Brain pericyte (primary cell): ENCODE measurements around the gene NME4.
"Not testable (repeated sequence)": the region's sequence is repeated elsewhere in the genome, so short reads cannot be mapped to it uniquely, and the experiment has no call there.

Experiments used
- DNase-seq: peaks from one replicate; pipeline ENCODE4 v3.0.0-alpha.2; 2012; ENCODE audit warnings: low read depth, low spot score

Gene NME4

DNA sequence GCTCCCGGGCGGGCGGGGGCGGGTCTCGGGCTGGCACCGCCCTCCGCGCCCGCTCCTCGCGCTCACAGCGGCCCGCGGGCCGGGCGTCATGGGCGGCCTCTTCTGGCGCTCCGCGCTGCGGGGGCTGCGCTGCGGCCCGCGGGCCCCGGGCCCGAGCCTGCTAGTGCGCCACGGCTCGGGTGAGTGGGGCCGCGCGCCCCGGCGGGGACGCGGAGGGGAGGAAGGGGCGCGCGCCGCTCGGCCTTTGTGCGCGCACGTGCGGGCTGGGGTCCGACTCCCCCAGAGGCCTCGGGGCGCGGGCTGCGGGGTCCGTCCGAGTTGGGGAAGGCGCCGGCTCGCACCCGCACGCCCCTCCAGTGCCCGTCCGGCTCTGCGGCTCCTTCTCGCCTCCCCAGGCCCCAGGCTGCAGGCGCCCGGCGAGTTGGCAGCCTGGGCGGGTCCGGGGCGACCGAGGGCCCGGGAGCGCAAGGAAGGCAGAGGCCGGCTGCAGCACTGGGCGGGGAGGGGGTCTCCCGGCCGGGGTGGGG lies at the start of gene NME4:
TSS of gene NME4 (plus strand) at position 65 of the 527 bp plus-strand sequence. CDS start at position 89, 24 bp downstream.
- no peak for DNase-seq

DNA sequence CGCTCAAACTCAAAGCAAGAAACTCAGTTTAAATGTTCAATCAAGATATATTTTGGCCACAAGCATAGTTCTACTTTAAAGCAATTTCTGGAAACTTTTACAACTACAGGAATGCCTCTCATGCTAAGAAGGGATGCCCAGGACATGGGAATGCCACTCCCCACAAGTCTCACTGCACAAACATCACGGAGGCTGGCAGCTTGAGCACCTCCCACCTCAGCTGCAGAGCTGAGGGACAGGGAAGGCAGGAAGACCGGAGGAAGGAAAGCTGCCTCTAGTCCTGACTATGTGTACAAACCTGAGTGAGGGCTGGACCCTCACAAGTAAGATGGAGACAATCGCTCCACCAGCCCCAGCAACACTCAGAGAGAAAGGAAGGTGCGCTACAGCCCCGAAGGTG lies 49.8 kb upstream of the NME4 start:
- DNase-seq = no peak

DNA sequence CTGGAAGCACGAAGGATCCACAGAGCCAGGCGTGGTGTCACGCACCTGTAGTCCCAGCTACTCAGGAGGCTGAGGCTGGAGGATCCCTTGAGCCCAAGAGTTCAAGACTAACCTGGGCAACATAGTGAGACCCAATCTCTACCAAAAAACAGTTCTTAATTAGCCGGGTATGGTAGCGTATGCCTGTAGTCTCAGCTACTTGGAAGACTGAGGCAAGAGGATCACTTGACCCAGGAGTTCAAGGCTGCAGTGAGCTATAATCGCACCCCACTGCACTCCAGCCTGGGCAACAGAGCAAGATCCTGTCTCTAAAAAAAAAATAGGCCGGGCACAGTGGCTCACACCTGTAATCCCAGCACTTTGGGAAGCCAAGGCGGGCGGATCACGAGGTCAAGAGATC lies 48.5 kb upstream of the NME4 start:
- not testable (repeated sequence) for DNase-seq

DNA sequence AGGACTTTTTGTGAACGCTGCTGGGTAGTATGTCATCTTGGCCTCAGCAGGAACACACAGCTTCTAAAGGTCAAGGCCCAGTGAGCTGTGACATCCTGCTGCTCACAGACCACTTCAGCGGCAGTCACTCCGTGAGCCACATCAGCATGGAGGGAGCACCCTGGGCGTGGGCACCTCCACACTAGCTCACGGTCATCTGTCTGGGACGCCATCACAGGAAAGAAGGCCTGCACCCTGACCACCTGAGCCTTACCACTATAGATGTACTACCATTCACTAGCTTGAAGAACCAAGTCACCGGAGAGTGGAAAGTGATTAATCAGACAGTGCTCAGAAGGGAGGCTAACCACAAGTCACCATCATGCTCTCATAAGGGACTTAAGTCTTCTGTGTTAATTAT lies 47.8 kb upstream of the NME4 start:
- no peak for DNase-seq

DNA sequence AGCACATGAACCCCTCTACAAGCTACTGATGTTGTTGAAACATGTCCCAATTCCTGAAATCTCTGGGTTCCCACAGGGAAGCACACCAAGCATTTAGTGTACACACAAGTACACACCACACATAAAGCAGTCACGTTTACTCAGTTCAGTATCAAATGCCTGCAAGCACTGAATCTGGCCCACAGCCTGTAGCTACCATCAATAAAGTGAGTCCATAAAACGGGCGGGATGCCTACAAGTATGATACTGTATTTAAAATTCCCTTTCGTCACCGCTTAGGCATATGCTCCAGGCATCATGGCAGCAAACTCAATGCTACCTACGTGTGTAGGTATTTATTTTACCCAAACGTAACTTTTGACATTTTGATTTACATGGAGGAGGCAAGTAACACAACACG lies 46.8 kb upstream of the NME4 start:
- no peak for DNase-seq

DNA sequence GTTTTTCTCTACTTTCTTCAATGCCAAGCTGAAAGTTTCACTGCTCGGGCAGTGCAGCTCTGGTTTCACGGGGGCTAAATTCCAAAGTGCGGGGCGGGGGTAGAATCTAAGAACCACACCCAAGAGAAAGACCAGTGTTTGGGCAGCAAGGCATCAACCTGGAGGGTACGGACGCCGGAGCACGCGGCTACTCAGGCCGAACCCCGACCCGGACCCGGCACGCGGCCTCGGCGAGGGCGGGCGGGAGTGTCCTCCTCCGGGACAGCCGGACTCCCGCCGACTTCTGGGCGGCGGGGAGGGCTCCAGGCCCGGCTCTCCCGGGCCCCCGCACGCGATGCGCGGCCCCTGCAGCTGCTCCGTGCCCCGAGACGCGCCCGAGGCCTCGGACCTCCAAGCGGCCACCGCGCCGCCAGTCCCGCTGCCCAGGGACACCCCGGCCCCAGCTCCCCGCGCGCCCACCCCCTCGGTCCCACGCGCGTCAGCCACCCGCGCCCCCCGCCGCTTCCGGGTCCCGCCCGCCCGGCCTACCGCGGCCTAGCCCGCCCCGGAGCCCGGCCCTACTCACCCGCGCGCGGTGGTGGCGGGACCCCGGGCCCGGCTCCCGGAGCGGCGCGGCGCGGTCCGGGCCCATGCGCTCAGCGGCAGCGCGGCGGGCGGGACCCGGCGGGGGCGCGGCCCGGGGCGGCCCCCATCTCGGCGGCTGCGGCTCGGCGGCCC lies 45.0 kb upstream of the NME4 start:
- DNase-seq = no peak

DNA sequence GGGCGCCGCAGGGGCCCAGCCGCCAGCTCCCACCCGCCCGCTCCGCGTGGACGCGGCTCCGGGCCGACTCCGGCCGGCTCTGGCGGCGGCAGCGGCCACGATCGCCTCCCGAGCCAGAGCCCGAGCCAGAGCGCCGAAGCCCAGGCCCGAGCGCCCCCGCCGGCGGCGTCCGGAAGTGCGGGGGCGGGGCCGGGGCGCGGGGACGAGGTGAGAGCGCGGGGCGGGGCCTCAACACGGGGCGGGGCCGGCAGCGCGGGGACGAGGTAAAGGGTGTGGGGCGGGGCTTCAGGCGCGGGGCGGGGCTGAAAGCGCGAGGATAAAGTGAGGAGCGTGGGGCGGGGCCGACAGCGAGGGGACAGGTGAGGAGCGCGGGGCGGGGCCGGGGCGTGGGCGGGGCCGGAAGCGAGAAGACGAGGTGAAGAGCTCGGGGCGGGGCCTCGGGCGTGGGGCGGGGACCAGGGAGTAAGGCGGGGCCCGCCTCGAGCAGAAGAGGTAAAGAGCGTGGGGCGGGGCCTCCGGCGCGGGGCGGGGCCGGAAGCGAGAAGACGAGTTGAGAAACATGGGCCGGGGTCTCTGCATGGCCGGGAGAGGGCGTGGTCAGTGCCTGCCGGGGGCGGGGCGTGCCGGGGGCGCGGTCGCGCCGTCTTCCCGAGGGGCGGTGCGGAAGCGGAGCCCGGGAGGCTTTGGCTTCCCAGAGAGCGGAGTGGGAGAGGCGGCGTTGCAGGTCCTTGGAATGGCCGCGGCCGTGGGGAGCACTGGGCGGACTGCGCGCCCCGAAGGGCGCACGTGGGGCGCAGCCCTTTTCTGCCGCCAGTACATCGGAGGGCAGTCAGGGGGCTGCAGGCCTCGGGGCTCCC lies 44.2 kb upstream of the NME4 start, which contains the start of gene AXIN1:
TSS of gene AXIN1 (minus strand) at position 177 of the 857 bp plus-strand sequence. CDS start 5,698 bp downstream, outside the sequence.
- peak; percentile 42 for DNase-seq

DNA sequence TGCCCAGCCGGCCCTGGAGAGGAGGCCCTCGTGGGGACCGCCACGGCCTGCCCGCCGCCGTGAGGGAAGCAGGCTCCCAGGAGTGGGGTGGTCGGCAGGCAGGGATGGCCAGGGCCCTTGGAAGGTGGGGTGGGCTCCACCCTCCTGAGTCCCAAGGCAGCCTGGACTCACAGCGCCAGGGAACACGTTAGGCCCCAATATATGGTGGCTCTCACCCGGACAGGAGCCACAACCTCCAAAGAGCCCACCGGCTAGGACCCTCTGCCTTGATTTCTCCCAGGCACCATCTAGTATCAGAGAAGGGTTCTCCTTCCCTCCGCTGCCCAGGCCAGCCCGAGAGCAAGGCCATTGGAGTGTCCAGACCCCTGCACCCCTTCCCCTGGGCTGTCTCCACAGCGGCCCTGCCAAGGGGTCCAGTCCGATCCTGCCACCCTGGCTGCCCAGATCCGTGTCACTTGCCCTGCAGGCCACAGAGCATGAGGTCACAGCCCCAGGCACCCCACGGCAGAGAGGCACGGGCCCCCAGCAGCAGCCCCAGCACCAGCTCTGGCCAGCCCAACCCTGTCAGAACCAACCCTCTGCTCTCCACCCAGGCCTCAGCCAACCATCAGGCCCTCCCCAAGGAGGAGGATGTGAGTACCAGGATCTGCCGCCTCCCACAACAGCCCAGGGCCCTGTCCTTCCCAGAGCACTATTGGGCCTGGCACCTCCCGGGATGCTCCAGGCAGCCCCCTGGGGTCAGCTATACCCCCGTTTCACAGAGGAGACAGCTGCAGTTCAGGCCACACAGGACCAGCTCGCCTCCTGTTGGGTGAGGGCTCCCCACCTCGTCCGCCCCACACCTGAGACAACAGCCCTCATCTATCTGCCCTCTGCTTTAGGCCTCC lies 43.4 kb upstream of the NME4 start:
- no peak for DNase-seq

DNA sequence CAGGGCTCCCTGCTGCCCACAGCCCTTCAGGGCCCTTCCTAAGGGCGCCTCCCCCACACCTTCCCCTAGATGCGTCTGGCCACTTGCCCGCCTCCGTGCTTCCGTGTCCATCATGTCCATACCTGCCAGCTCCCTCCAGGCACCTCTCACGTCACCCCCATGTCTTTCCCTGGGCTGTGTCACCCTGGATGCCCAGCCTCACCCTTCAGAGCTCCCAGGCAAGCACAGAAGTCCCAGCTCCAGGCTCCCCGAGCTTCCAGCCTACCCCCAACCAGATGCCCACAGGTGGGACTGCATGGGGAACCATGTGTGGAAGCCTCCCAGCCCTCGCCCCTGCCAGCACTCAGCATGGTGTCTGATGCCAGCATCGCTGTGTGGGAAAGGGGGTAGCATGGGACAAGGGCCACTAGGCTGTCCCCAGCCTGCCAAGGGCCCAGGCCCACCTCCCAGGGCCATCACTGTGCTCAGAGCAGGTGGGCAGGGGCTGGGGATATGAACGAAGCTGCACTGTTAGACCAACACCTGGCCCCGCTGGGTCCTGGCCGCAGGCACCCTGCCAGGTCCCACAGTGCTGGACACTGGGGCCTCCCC lies 42.6 kb upstream of the NME4 start:
- DNase-seq = no peak

DNA sequence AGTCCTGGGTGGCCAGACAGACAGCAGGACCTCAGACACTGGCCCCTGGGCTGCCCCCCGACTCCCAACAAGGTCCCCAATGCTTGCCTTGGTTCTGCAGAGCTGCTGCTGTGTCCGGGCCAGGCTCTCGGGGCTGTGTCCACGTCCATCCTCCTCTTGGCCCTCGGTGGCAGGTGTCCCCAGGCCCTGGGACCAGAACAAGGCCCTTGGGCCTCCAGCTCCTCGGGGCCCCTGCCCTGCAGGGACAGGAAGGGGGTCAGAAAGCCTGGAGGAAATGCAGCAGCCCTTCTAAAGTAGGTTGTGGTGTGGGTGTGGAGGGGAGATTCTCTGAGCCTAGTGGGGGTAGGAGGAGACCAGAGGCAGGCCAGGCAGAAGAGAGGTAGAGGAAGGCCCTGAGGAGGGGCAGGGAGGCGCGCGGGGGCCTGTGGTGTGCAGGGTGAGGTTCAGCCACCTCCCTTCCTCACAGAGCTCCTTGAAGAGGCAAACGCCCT lies 42.0 kb upstream of the NME4 start:
- DNase-seq = no peak

DNA sequence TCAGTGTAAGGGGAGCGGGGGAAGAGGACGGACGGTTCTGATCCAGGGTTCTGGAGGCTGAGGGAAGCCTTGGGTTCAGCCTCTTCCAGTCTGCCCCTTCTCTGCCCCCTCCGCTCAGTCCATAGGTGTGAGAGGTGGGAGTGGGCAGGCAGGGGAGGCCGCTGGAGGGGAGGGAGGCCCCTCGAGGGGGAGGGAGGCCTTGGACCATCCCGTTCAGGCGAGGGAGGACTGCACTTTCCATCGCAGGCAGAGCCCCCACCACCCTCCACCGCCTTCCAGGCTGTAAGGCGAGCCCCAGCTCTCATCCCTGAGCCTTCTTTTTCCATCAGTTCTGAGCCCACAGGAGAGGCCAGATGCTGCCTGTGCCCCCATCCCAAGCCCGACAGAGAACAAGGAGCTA lies 40.3 kb upstream of the NME4 start:
- no peak for DNase-seq

DNA sequence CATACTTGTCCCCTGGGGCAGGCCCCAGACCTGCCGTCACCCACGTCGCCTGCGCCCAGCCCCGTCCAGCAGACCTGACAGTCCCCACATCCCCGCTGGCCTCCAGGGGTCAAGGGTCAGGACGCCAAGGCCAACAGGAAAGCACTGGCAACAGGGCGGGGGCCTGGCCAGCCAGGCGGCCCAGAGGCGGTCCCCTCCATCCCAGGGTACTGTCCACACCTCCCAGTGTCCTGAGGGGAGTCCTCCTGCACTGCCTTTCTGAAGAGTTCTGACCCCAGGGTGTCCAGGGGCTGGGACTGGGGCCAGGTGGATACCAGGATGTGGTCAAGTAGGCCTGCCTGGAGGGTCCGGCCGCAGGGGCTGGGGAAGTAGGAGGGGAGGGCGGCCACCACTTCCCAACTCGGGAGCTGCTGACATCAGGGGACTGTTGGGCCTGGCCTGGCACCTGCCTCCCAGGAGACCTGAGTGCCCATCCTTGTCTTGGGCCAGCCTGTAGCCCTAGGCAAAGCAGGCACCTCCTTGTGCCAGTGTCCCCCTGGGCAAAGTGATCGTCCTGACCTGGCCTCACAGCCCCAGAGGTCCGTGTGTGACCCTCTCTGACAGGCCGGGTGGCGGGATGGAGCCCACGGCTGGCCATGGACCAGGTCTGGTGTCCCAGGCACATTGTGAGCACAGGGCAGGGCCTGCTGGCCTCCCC lies 37.8 kb upstream of the NME4 start:
- DNase-seq = no peak

DNA sequence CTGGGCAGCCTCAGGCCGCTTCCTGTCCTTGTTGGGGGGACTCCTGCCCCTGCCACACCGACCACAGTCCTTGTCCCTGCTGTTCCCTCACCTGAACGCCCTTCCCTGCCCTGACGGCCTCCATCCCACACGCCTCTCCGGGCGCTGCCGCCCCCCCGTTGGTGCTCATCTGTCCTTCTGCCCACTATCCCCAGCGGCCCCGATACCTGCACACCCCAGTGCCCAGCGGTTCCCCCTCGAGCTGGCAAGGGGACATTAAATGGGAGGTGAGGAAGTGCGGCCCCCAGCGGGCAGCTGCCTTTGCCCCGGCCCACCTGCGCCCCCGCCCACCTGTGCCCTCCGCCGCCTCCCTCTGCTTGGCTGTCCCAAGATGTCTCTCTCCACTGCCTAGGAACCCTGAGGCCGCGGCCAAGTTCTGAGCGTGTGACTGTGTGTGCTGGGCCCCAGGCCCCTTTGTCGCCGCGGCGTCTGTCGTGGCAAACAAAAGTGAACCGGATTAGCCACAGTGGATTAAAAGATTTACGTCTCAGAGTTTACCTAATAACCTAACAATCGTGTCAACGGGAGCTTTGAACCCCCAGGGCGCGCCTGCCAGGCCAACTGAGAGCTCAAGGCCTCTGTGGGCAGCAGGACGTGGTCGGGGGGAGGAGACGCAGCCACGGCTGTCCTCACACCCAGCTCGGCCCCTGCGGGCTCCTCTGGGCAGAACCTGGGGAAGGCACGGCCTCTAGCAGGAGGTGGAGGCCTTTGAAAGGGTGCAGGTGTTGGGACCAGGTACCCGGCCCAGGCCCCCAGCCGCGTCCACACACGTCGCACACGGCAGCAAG lies 36.9 kb upstream of the NME4 start:
- DNase-seq = no peak

DNA sequence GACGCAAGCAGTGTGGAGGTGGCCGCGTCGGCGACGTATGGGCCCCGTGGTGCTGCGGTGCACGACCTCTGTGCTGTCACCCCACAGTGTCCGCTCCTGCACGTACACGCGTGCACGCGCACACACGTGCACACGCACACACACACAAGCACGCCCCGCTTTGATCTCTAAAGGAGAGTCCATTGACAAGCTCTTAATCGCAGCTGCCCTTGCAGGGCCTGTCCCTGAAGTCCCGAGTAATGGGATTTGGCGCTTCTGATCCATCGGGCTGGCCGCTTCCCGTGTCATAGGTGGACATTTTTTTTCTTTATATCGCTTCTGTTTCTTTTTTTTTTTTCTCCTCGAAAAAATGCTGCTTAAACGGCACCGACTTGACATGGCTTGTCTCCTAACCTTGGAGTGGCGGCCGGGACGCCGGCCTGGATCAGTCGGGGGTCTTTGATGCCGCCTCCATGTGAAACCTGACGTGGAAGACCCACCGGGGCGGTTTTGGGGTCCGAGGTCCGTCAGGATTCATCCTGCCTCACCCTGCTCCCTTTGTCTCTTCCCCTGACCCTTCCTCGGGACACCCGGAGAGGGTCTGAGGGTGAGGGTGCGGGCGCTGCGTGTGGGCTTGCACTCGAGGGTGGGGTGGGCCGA lies 36.2 kb upstream of the NME4 start:
- no peak for DNase-seq

DNA sequence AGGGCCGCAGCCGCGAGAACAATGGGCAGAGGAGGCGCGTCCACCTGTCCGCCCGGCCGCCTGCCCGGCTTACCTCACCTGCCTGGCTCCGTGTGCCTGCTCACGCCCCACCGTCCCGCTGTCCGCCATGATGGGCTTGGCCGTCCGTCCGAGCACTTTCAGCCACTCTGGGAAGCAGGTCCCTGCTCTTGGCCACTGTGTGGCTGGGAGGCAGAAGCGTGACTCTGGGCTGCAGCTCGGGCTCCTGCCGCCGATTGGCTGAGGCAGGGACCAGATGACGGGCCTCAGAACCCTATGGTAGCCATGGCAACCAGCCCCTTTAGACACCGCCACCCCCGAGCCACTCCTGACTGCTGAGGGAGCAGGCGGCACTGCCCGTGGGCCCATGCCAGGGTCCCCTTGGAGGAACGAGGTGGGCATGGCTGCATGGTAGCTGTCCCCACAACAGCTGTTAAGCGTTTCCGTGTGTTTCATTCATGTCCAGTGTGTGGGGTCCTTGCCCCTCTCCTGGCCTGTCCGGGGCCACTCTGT lies 35.6 kb upstream of the NME4 start:
- DNase-seq = no peak

DNA sequence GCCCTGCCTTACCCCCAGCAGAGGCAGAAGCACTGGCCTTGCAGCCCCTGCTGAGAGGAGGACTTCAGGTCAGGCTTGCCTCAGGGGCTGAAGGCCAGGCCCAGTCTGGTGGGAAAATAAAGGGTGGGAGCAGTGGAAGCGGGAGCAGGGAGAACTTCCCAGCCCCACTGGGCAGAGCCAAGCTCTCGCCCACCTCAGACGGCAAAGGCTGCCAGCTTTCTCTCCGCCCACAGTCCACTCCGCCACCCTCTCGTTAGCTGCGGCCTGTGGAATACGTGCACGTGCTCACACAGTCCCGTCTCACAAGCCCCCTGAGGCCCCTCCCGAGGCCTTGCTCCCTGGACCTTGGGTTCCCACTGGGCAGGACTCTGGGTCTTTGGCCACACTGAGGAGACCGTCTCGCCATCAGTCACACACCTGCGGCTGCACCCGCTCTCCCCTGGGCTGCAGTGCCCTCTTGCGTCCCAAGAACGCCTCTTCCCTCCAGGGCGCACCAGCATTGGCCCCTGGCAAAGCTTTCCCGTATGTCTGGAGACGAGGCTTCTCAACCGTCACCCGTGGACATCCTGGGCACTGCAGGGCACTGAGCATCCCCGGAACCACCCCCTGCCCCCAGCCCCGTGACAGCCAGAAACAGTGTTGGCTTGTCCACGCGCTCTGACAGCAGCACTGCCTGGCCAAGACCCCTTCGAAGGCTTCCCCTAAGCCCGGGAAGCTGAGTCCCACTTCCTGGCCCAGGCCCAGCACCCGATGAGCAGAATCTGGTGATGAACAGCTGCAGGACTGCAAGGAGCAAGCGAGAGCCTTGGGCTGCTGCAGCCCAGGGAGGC lies 34.9 kb upstream of the NME4 start:
- DNase-seq = no peak

DNA sequence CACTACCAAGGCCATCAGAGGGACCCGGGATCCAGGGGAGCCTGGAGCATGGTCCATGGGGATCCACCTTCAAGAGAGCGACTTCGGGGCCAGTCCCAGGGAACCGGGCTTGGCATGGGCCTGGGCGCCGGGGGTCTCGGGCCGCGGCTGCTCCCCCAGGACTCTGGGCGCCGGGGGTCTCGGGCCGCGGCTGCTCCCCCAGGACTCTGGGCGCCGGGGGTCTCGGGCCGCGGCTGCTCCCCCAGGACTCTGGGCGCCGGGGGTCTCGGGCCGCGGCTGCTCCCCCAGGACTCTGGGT lies 34.3 kb upstream of the NME4 start:
- DNase-seq = not testable (repeated sequence)

DNA sequence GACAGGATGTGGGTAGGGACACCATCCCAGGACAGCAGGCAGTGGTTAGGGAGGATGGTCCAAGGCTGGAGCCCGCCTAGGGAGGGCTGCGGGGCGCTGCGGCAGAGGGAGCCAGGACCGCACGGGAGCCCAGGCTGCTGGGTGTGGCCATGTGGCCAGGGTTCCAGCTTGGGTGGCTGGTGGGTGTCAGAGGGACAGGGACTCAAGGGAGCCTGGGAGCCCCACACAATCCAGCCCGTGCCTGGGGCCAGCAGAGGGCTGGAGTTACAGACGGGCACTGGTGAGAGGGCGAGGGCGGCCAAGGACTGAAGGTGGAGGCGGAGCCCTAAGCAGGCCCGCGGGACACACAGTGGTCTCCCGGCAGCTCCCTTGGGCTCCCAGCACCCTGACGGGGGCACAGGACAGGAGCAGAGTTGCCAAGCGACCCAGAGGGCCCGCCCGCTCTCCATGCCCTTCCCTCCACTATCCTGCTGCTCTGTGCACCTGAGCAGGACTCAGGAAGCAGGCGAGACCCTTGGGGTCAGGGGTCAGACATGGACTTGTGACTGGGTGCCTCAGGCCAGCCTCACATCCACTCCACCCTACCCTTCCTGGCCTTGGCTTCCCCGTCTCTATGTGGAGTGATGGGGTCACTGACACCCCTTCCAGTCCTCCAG lies 33.8 kb upstream of the NME4 start:
- DNase-seq = no peak
